Trophoblast cell (in vitro differentiated cells and primary cell): ENCODE data around the gene PSMB1.
"Not testable (repeated sequence)": the region's sequence is repeated elsewhere in the genome, so short reads cannot be mapped to it uniquely, and the experiment has no call there.

ENCODE experiments used
- DNase-seq, 2 donors: peaks; one replicate each; pipeline ENCODE4 v3.0.0-alpha.2; 2016
- H2AFZ ChIP-seq: 2 replicates; pipeline ENCODE4 v1.6.1; 2013; ENCODE audit warnings: low read length, moderate library complexity, mild to moderate bottlenecking; ENCODE audit not compliant: insufficient read depth, poor library complexity
- H2AK5ac ChIP-seq: 2 replicates; pipeline ENCODE4 v1.6.1; 2013; ENCODE audit warnings: mild to moderate bottlenecking, low read length
- H2BK120ac ChIP-seq: 2 replicates; pipeline ENCODE4 v1.6.1; 2013; ENCODE audit warnings: low read length, mild to moderate bottlenecking, moderate library complexity; ENCODE audit not compliant: insufficient read depth, poor library complexity
- H2BK12ac ChIP-seq: 2 replicates; pipeline ENCODE4 v1.6.1; 2013; ENCODE audit warnings: mild to moderate bottlenecking, low read length, moderate library complexity
- H2BK5ac ChIP-seq: 2 replicates; pipeline ENCODE4 v1.6.1; 2013; ENCODE audit warnings: low read length, low read depth, moderate library complexity, mild to moderate bottlenecking; ENCODE audit not compliant: poor library complexity
- H3K14ac ChIP-seq: 2 replicates; pipeline ENCODE4 v1.6.1; 2013; ENCODE audit warnings: mild to moderate bottlenecking, low read length
- H3K18ac ChIP-seq: 2 replicates; pipeline ENCODE4 v1.6.1; 2013; ENCODE audit warnings: mild to moderate bottlenecking, low read length
- H3K23ac ChIP-seq: 2 replicates; pipeline ENCODE4 v1.6.1; 2013; ENCODE audit warnings: low read length
- H3K27ac ChIP-seq: 2 replicates; pipeline ENCODE4 v1.5.1; 2013; ENCODE audit warnings: low read depth, mild to moderate bottlenecking, inconsistent platforms, low read length, moderate library complexity
- H3K27me3 ChIP-seq: 2 replicates; pipeline ENCODE4 v1.6.1; 2013; ENCODE audit warnings: inconsistent platforms, mild to moderate bottlenecking, low read length, moderate library complexity; ENCODE audit not compliant: insufficient read depth
- H3K36me3 ChIP-seq, 2 experiments: 1 replicate in 1 of 2; 2 replicates in 1 of 2; pipeline ENCODE4 v1.6.1; 2013; ENCODE audit warnings: low read length in 2 of 2, mild to moderate bottlenecking in 2 of 2, moderate library complexity in 1 of 2; ENCODE audit not compliant: insufficient read depth in 2 of 2, control insufficient read depth in 1 of 2
- H3K4ac ChIP-seq: 2 replicates; pipeline ENCODE4 v1.6.1; 2013; ENCODE audit warnings: low read depth, mild to moderate bottlenecking, low read length, moderate library complexity
- H3K4me1 ChIP-seq, 2 experiments: 1 replicate in 1 of 2; 2 replicates in 1 of 2; pipeline ENCODE4 v1.6.1; 2013; ENCODE audit warnings: low read length in 2 of 2, mild to moderate bottlenecking in 2 of 2, moderate library complexity in 1 of 2; ENCODE audit not compliant: insufficient read depth in 2 of 2, control insufficient read depth in 1 of 2
- H3K4me2 ChIP-seq: 2 replicates; pipeline ENCODE4 v1.6.1; 2013; ENCODE audit warnings: inconsistent platforms, mild to moderate bottlenecking, low read length, moderate library complexity
- H3K4me3 ChIP-seq: 2 replicates; pipeline ENCODE4 v1.5.1; 2013; ENCODE audit warnings: mild to moderate bottlenecking, low read depth, low read length, inconsistent platforms
- H3K79me1 ChIP-seq: one replicate; pipeline ENCODE4 v1.6.1; 2013; ENCODE audit warnings: low read length
- H3K79me2 ChIP-seq: 2 replicates; pipeline ENCODE4 v1.6.1; 2013; ENCODE audit warnings: low read length, mild to moderate bottlenecking; ENCODE audit not compliant: control insufficient read depth, insufficient read depth, poor library complexity
- H3K9ac ChIP-seq: 2 replicates; pipeline ENCODE4 v1.6.1; 2013; ENCODE audit warnings: mild to moderate bottlenecking, low read length
- H3K9me3 ChIP-seq: 2 replicates; pipeline ENCODE4 v1.6.1; 2013; ENCODE audit warnings: low read depth, mild to moderate bottlenecking, control low read depth, inconsistent platforms, low read length; ENCODE audit not compliant: insufficient read depth
- H4K12ac ChIP-seq: 2 replicates; pipeline ENCODE4 v1.6.1; 2013; ENCODE audit warnings: low read depth, mild to moderate bottlenecking, low read length, moderate library complexity
- H4K8ac ChIP-seq: 2 replicates; pipeline ENCODE4 v1.6.1; 2013; ENCODE audit warnings: low read depth, mild to moderate bottlenecking, low read length, moderate library complexity
- H4K91ac ChIP-seq: one replicate; pipeline ENCODE4 v1.6.1; 2013; ENCODE audit warnings: low read depth, mild to moderate bottlenecking, low read length, moderate library complexity
- WGBS: extraction: QIAGEN DNeasy Blood & Tissue Kit; methylation state at CpG from one replicate; pipeline ENCODE4 v1.1.7; 2013; ENCODE audit warnings: missing lambda C conversion rate; ENCODE audit not compliant: insufficient read length, insufficient coverage; ENCODE audit errors: extremely low coverage; 5-methylcytosine and 5-hydroxymethylcytosine counted together

PSMB1 gene

GRCh38 chr6:170527995-170528394, 25.1 kb downstream of the PSMB1 start:
- not testable (repeated sequence) for H2BK5ac ChIP-seq, H2AK5ac ChIP-seq, H3K27me3 ChIP-seq, H3K4me1 ChIP-seq, H3K14ac ChIP-seq, H4K8ac ChIP-seq, H3K4me3 ChIP-seq, H3K18ac ChIP-seq, H3K79me1 ChIP-seq, H4K12ac ChIP-seq, H2BK12ac ChIP-seq, H3K79me2 ChIP-seq, H3K27ac ChIP-seq, H3K36me3 ChIP-seq, H4K91ac ChIP-seq, H3K4me2 ChIP-seq, H3K9ac ChIP-seq, H3K4ac ChIP-seq, H3K23ac ChIP-seq, H2AFZ ChIP-seq, H2BK120ac ChIP-seq, DNase-seq, H3K9me3 ChIP-seq
- no CpG with 5 or more reads among the region's 5 CpGs for WGBS

GRCh38 chr6:170525795-170526194, 27.3 kb downstream of the PSMB1 start:
- H3K79me2 ChIP-seq = no peaks in the 10 kb centered on the region
- H3K23ac ChIP-seq = no peak overlapping the region
- no peaks in the 10 kb centered on the region for H3K79me1 ChIP-seq
- H4K12ac ChIP-seq = no peak overlapping the region
- H2BK12ac ChIP-seq = no peak overlapping the region
- H3K18ac ChIP-seq = no peak overlapping the region
- H3K4me2 ChIP-seq = no peak overlapping the region
- H3K4me1 ChIP-seq = no peaks in the 10 kb centered on the region
- no peaks in the 10 kb centered on the region for H3K36me3 ChIP-seq
- DNase-seq = no peak
- no peak overlapping the region for H2AFZ ChIP-seq
- H3K9ac ChIP-seq = no peak overlapping the region
- no peaks in the 10 kb centered on the region for H3K27me3 ChIP-seq
- WGBS = 100% methylated on average over 2 of the region's 7 CpGs
- H3K27ac ChIP-seq = no peak overlapping the region
- no peak overlapping the region for H3K4ac ChIP-seq
- H3K14ac ChIP-seq = no peak overlapping the region
- no peak overlapping the region for H2BK120ac ChIP-seq
- H4K91ac ChIP-seq = no peak overlapping the region
- no peak overlapping the region for H4K8ac ChIP-seq
- H3K9me3 ChIP-seq = peaks cover 2% of the 10 kb centered on the region
- no peak overlapping the region for H2AK5ac ChIP-seq
- no peak overlapping the region for H2BK5ac ChIP-seq
- H3K4me3 ChIP-seq = no peak overlapping the region

- WGBS = no CpG with 5 or more reads among the region's 5 CpGs
- H2BK5ac ChIP-seq = peak overlapping the region; percentile 11
- no peak overlapping the region for H2AK5ac ChIP-seq
- no peak overlapping the region for H4K91ac ChIP-seq
- no peak overlapping the region for H3K4me2 ChIP-seq
- no peak overlapping the region for H4K8ac ChIP-seq
- H2BK120ac ChIP-seq = no peak overlapping the region
- H3K27ac ChIP-seq = no peak overlapping the region
- no peaks in the 10 kb centered on the region for H3K36me3 ChIP-seq
- no peak overlapping the region for H3K14ac ChIP-seq
- H3K23ac ChIP-seq = no peak overlapping the region
- H3K79me2 ChIP-seq = no peaks in the 10 kb centered on the region
- DNase-seq = no peak
- H3K27me3 ChIP-seq = no peaks in the 10 kb centered on the region
- no peak overlapping the region for H3K4me3 ChIP-seq
- H4K12ac ChIP-seq = no peak overlapping the region
- H3K9ac ChIP-seq = no peak overlapping the region
- H3K79me1 ChIP-seq = no peaks in the 10 kb centered on the region
- no peak overlapping the region for H2BK12ac ChIP-seq
- H2AFZ ChIP-seq = no peak overlapping the region
- H3K18ac ChIP-seq = no peak overlapping the region
- H3K4me1 ChIP-seq = no peaks in the 10 kb centered on the region
- no peak overlapping the region for H3K4ac ChIP-seq
- peaks cover 2% of the 10 kb centered on the region for H3K9me3 ChIP-seq
These were observed 29.0 kb downstream of the PSMB1 start for GRCh38 chr6:170524172-170524502.

- H2AK5ac ChIP-seq = no peak overlapping the region
- no peak overlapping the region for H4K91ac ChIP-seq
- no peak for DNase-seq
- H3K36me3 ChIP-seq = no peaks in the 10 kb centered on the region
- H3K9me3 ChIP-seq = peaks cover 2% of the 10 kb centered on the region
- H2BK5ac ChIP-seq = peak overlapping the region; percentile 11
- whole genome bisulfite sequencing = no CpG with 5 or more reads among the region's 9 CpGs
- no peak overlapping the region for H4K8ac ChIP-seq
- no peaks in the 10 kb centered on the region for H3K79me1 ChIP-seq
- no peak overlapping the region for H3K9ac ChIP-seq
- H3K27me3 ChIP-seq = no peaks in the 10 kb centered on the region
- no peak overlapping the region for H4K12ac ChIP-seq
- no peak overlapping the region for H2BK120ac ChIP-seq
- H3K23ac ChIP-seq = no peak overlapping the region
- no peak overlapping the region for H3K14ac ChIP-seq
- H3K27ac ChIP-seq = no peak overlapping the region
- no peaks in the 10 kb centered on the region for H3K4me1 ChIP-seq
- H3K4ac ChIP-seq = no peak overlapping the region
- no peak overlapping the region for H3K4me3 ChIP-seq
- H3K79me2 ChIP-seq = no peaks in the 10 kb centered on the region
- no peak overlapping the region for H2BK12ac ChIP-seq
- no peak overlapping the region for H2AFZ ChIP-seq
- H3K18ac ChIP-seq = no peak overlapping the region
- no peak overlapping the region for H3K4me2 ChIP-seq
These were observed 29.6 kb downstream of the PSMB1 start for GRCh38 chr6:170523256-170524171.
